ENCODE measurements around the gene DNAL4.

DNA sequence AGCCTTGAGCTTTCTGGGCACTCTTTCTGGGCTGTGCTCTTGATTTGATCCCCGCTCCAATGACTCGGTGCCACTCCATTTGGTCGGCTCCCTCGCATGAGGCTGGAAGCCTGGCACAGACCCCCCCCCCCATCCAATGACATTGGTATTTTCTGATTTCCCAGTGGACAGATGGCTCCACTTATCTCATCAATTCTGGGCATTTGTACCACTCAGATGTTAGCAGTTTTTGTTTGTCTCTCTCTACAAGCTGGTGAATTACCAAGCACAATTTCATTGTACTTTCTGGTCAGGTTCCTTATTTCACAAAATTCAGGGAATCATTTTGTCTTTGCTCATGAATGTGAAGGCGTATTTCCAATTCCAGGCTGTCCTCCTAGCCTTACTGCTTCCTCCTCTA is 9.1 kb downstream of the DNAL4 start:
- TF ChIP-seq FOS (IDR thresholded peaks at IDR 0.05; ENCODE audit: low read depth, low read length) (no peak), POLR2A (IDR thresholded peaks at IDR 0.05; ENCODE audit: low read depth, low read length) (no peak), RCOR1 (IDR thresholded peaks at IDR 0.05; ENCODE audit: insufficient replicate concordance, low read length) (no peak)
- TF ChIP-seq, protein P1, sequence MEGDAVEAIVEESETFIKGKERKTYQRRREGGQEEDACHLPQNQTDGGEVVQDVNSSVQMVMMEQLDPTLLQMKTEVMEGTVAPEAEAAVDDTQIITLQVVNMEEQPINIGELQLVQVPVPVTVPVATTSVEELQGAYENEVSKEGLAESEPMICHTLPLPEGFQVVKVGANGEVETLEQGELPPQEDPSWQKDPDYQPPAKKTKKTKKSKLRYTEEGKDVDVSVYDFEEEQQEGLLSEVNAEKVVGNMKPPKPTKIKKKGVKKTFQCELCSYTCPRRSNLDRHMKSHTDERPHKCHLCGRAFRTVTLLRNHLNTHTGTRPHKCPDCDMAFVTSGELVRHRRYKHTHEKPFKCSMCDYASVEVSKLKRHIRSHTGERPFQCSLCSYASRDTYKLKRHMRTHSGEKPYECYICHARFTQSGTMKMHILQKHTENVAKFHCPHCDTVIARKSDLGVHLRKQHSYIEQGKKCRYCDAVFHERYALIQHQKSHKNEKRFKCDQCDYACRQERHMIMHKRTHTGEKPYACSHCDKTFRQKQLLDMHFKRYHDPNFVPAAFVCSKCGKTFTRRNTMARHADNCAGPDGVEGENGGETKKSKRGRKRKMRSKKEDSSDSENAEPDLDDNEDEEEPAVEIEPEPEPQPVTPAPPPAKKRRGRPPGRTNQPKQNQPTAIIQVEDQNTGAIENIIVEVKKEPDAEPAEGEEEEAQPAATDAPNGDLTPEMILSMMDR (conservative IDR thresholded peaks at IDR 0.05; ENCODE audit: low read depth, low read length): no peak
